ENCODE results near the gene SNED1.

The SNED1 gene

GRCh38 chr2:241125626-241126025, 127.2 kb downstream of the SNED1 start:
- TF ChIP-seq POLR2AphosphoS5 (IDR thresholded peaks at IDR 0.05; ENCODE audit: low read depth), result no peak
- no peak for TF ChIP-seq SPI1 (IDR thresholded peaks at IDR 0.05; ENCODE audit: borderline replicate concordance, low read depth)
- H3K27me3 ChIP-seq (ENCODE audit: insufficient read depth, poor library complexity, severe bottlenecking), result no peaks in the 10 kb centered on the region
- no peak overlapping the region for H3K27ac ChIP-seq (replicated peaks)
- no peak overlapping the region for H3K4me3 ChIP-seq (replicated peaks; ENCODE audit: insufficient read depth, low read length)
- no peak for DNase-seq (ENCODE audit: low read depth in 1 of 2, low spot score in 1 of 2)

- no peak for TF ChIP-seq CTCF (IDR thresholded peaks at IDR 0.05; ENCODE audit: insufficient read depth, low read length)
- TF ChIP-seq REST (IDR thresholded peaks at IDR 0.05; ENCODE audit: insufficient replicate concordance, low read depth), result no peak
- no peak for TF ChIP-seq GABPA (IDR thresholded peaks at IDR 0.05; ENCODE audit: low read depth)
- Histone ChIP-seq H3K4me3 (replicated peaks; ENCODE audit: insufficient read depth, low read length) (no peak overlapping the region), H3K27ac (replicated peaks) (no peak overlapping the region), H3K27me3 (ENCODE audit: insufficient read depth, poor library complexity, severe bottlenecking) (no peaks in the 10 kb centered on the region)
- DNase-seq (ENCODE audit: low read depth in 1 of 2, low spot score in 1 of 2), result no peak
These were observed 127.8 kb downstream of the SNED1 start for GRCh38 chr2:241126201-241126611.

- H3K4me3 ChIP-seq (replicated peaks; ENCODE audit: insufficient read depth, low read length), result no peak overlapping the region
- TF ChIP-seq GABPA (IDR thresholded peaks at IDR 0.05; ENCODE audit: low read depth) (no peak), SPI1 (IDR thresholded peaks at IDR 0.05; ENCODE audit: borderline replicate concordance, low read depth) (no peak), CTCF (IDR thresholded peaks at IDR 0.05; ENCODE audit: insufficient read depth, low read length) (no peak), POLR2AphosphoS5 (IDR thresholded peaks at IDR 0.05; ENCODE audit: low read depth) (no peak), REST (IDR thresholded peaks at IDR 0.05; ENCODE audit: insufficient replicate concordance, low read depth) (no peak)
These were observed 128.4 kb downstream of the SNED1 start for GRCh38 chr2:241126771-241127202.

GRCh38 chr2:241128266-241128665, 129.8 kb downstream of the SNED1 start:
- TF ChIP-seq SPI1 (IDR thresholded peaks at IDR 0.05; ENCODE audit: borderline replicate concordance, low read depth) (no peak), GABPA (IDR thresholded peaks at IDR 0.05; ENCODE audit: low read depth) (no peak), CTCF (IDR thresholded peaks at IDR 0.05; ENCODE audit: insufficient read depth, low read length) (no peak), POLR2AphosphoS5 (IDR thresholded peaks at IDR 0.05; ENCODE audit: low read depth) (no peak), REST (IDR thresholded peaks at IDR 0.05; ENCODE audit: insufficient replicate concordance, low read depth) (no peak)
- no peak overlapping the region for H3K27ac ChIP-seq (replicated peaks)
- H3K4me3 ChIP-seq (replicated peaks; ENCODE audit: insufficient read depth, low read length), result no peak overlapping the region
- no peak for DNase-seq (ENCODE audit: low read depth in 1 of 2, low spot score in 1 of 2)
- H3K27me3 ChIP-seq (ENCODE audit: insufficient read depth, poor library complexity, severe bottlenecking), result no peaks in the 10 kb centered on the region

More at GRCh38 chr2:241126771-241127202, 128.4 kb downstream of the SNED1 start:
- DNase-seq (ENCODE audit: low read depth in 1 of 2, low spot score in 1 of 2), result no peak
- Histone ChIP-seq H3K27ac (replicated peaks) (no peak overlapping the region), H3K27me3 (ENCODE audit: insufficient read depth, poor library complexity, severe bottlenecking) (no peaks in the 10 kb centered on the region)
